Stimulated activated CD4-positive, alpha-beta T cell treated with anti-CD3 and anti-CD28 coated beads, Interleukin-4, amount 100 ng/mL, for 48 hours (primary cell): ENCODE results near the gene ABCB8.
"Not testable (repeated sequence)": the region's sequence is repeated elsewhere in the genome, so short reads cannot be mapped to it uniquely, and the experiment has no call there.

Experiments
- DNase-seq, 2 donors: peaks; one replicate each; pipeline ENCODE4 v3.0.0-alpha.2; 2020; ENCODE audit warnings: low read depth in 2 of 2

Gene ABCB8

GRCh38 chr7:151034312-151035025 is 6.2 kb downstream of the ABCB8 start:
- DNase-seq = no peak

- no peak for DNase-seq
Measured at GRCh38 chr7:151035026-151035717, 6.9 kb downstream of the ABCB8 start.

GRCh38 chr7:151035902-151036301 is 7.7 kb downstream of the ABCB8 start:
- DNase-seq = no peak

- peak; percentile 70 to 76 for DNase-seq
Measured at GRCh38 chr7:151038951-151039849, 10.9 kb downstream of the ABCB8 start.

GRCh38 chr7:151039850-151040548 is 11.7 kb downstream of the ABCB8 start:
- no peak for DNase-seq

- DNase-seq = no peak
Measured at GRCh38 chr7:151040616-151041375, 12.5 kb downstream of the ABCB8 start.

- not testable (repeated sequence) for DNase-seq
Measured at GRCh38 chr7:151043449-151043848, 15.2 kb downstream of the ABCB8 start.

- no peak for DNase-seq
Measured at GRCh38 chr7:151043959-151044358, 15.7 kb downstream of the ABCB8 start.

GRCh38 chr7:151045262-151045661 is 17.0 kb downstream of the ABCB8 start:
- no peak for DNase-seq

GRCh38 chr7:151045967-151046366 is 17.7 kb downstream of the ABCB8 start:
- no peak for DNase-seq

GRCh38 chr7:151046603-151047573 is 18.6 kb downstream of the ABCB8 start:
- no peak for DNase-seq

- DNase-seq = no peak
Measured at GRCh38 chr7:151047976-151048815, 19.9 kb downstream of the ABCB8 start, which contains the start of gene ASIC3. TSS of gene ASIC3 (plus strand) at chr7:151048531. CDS start at chr7:151048886, 355 bp downstream.

GRCh38 chr7:151048911-151049463 is 20.7 kb downstream of the ABCB8 start:
- DNase-seq = no peak

- DNase-seq = peak in 1 of 2 donors; percentile 49
Measured at GRCh38 chr7:151051108-151051507, 22.9 kb downstream of the ABCB8 start.

GRCh38 chr7:151053096-151053495 is 24.8 kb downstream of the ABCB8 start:
- no peak for DNase-seq

GRCh38 chr7:151053751-151054150 is 25.5 kb downstream of the ABCB8 start:
- no peak for DNase-seq

GRCh38 chr7:151056283-151056665 is 28.0 kb downstream of the ABCB8 start:
- DNase-seq = no peak
